Raji (cell line): Measurements from ENCODE around the gene BCL11A.

ENCODE experiments used
- POLR2A ChIP-seq: IDR thresholded peaks from 2 replicates; pipeline ENCODE4 v1.6.1; 2011; ENCODE audit warnings: low read depth, low read length, control low read depth; ENCODE audit not compliant: insufficient read depth

Gene BCL11A

GRCh38 chr2:60569680-60570111, 16.2 kb upstream of the BCL11A start:
- TF ChIP-seq POLR2A = no peak

GRCh38 chr2:60567919-60568768, 14.7 kb upstream of the BCL11A start:
- TF ChIP-seq POLR2A = no peak

- no peak for TF ChIP-seq POLR2A
Measured at GRCh38 chr2:60567096-60567495, 13.6 kb upstream of the BCL11A start.

- no peak for TF ChIP-seq POLR2A
Measured at GRCh38 chr2:60565472-60565871, 12.0 kb upstream of the BCL11A start.

DNA sequence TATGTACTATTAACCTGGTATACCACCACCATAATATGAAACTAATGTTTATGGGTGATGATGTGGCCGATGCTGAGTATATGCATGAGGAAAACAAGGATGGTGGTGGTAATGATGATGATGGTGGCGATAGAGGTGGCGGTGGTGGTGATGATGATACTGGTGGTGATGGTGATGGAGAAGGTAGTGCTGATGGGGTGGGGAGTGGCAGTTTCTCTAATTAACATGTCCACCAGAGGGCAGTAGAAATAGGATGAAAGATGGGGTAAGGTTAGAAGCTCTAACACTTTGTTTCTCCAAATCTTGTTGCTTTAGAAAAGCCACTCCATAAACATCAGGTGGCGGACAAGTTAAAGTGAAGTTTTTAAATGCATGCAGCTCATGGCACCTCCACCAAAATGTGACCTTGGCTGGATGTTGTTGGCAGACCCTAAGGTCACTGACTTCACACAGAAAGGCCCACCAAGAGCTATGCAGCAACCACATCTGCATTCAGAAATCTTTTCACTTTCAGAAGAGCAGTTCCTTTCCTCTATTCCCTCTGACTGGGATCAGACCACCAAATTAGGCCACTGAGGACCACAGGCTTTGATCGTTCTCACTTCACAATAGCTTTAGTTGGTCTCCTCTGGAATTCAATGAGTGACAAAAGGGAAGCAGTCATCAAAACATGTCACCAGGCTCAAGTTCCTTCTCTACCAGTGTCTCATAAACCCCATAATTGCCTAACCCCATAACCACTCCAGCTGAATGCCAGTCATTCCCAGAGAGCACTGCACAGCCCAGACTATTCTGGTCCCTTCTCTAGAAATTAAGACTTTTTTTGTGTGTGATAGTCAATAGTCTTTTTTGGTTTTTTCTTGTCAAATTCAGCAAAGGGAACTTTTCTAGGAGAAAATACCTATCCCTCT, 7.5 kb upstream of the BCL11A start:
- no peak for TF ChIP-seq POLR2A

GRCh38 chr2:60559880-60560279, 6.4 kb upstream of the BCL11A start:
- TF ChIP-seq POLR2A = no peak

DNA sequence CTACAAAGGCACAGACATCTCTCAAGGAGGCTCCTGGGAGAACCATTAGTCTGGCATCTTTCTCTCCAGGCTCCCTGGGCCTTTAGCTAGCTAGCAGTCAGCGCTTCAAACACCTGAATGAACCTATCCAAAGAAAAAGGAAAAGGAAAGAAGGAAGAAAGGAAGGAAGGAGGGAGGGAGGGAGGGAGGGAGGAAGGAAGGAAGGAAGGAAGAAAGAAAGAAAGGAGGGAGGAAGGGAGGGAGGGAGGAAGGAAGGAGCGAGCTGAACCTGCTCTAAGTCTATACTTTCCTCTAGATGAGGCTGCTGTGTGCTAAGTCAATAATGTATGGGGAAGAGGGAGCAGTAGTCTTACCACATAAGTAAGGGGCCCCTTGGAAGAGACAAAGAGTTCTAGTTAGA, 5.1 kb upstream of the BCL11A start:
- TF ChIP-seq POLR2A = no peak

DNA sequence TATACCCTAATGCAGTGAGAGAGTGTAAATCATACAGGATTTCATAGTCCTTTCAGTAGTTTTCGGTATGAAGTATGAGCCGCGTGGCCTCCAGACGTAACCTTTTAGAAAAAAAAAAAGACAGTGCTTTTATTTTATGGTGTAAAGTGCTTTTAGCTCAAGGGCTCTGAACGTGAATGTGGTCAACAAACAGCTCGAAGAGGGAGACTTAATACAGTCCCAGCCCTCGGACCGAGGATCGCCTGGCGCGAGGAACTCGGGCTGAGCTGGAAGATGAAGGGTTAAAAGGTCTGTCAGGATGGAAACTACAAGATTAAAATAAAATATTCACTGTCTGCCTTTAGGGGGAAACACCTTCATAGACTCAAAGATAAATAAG, 4.0 kb upstream of the BCL11A start:
- TF ChIP-seq POLR2A = no peak

DNA sequence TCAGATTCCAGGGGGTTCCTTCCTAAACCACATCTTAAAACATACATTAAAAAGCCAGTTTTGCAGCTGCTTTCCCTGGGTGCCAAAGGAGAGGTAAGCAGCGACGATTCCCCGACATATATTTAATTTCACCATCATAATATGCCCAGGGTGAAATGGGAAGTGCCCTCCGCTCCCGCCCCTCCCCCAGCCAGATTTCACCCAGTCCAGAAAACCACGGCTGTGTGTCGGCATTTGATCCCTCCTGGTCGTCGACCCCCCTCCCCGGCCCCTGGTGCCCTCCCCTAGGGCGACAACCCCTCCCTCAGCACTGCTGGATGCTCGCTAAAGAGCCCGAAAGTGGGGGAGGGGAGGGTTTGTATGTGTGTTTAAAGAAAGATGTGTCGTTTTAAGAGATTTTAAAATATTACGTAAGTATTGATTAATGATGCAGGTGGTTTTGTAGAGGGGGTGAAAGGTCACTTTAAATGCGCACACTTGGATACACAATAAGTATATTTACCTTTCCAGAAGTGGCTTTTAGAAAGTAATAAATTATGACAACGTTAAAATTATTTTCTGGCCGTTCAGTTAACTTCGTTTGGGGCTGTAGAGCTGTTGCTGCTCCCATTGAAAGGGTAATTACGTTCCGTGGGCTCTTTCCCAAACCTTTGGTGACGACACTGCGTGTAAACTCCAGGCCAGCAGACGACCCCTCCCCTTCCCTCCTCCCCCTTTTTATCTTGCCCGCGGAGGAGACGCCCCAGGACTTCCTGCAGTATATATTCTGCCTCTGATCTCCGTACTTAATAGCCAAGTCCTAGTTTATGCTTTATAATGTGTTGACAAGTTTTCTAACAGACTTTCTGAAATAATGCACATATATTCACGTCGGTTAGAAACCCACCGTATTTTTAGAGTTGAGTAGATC, 3.4 kb upstream of the BCL11A start:
- peak; percentile 26; the same call in 1 of the 2 replicates for TF ChIP-seq POLR2A

DNA sequence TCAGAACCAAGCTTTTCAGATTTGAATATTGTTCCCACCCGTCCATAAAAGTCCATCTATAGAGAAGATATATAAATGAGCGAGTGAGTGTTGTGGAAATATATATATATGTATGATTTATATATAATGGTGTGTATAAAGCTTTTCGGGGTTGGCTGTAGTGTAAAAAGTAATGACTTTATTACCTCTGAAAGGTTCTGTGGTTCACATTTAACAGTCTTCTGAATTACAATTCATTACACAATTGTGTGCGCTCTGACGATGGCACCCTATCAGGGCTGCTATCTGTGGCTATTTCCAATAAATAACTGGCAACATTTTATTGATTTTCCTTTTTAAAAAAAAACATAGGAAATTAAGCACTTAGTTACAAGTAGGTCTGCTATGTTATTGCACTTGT, 2.7 kb upstream of the BCL11A start:
- TF ChIP-seq POLR2A = no peak

- peak; percentile 43; the same call in 1 of the 2 replicates for TF ChIP-seq POLR2A
Measured at GRCh38 chr2:60555783-60556139, 2.3 kb upstream of the BCL11A start.

GRCh38 chr2:60555066-60555782, 1.8 kb upstream of the BCL11A start:
- TF ChIP-seq POLR2A = peak; percentile 57

- TF ChIP-seq POLR2A = no peak
Measured at GRCh38 chr2:60554646-60555065, 1.2 kb upstream of the BCL11A start.

GRCh38 chr2:60554074-60554645, 706 bp upstream of the BCL11A start:
- TF ChIP-seq POLR2A = peak; percentile 45; the same call in 1 of the 2 replicates
